ENCODE results near the gene NTF3.

NTF3 gene

GRCh38 chr12:5489760-5490406, 58.0 kb downstream of the NTF3 start:
- no peak for DNase-seq

GRCh38 chr12:5492562-5492961, 60.7 kb downstream of the NTF3 start:
- no peak for DNase-seq

- no peak for DNase-seq
These were observed 61.1 kb downstream of the NTF3 start for GRCh38 chr12:5493018-5493417.

GRCh38 chr12:5494343-5494742, 62.4 kb downstream of the NTF3 start:
- DNase-seq, result no peak

GRCh38 chr12:5497329-5498053, 65.6 kb downstream of the NTF3 start:
- DNase-seq, result no peak

- no peak for DNase-seq
These were observed 66.2 kb downstream of the NTF3 start for GRCh38 chr12:5498076-5498475.

- DNase-seq, result no peak
These were observed 66.9 kb downstream of the NTF3 start for GRCh38 chr12:5498806-5499205.

- no peak for DNase-seq
These were observed 67.8 kb downstream of the NTF3 start for GRCh38 chr12:5499566-5500330.

GRCh38 chr12:5500331-5500659, 68.4 kb downstream of the NTF3 start:
- DNase-seq, result no peak

- peak; percentile 47 for DNase-seq
These were observed 71.9 kb downstream of the NTF3 start for GRCh38 chr12:5503774-5504173.

- no peak for DNase-seq
These were observed 73.2 kb downstream of the NTF3 start for GRCh38 chr12:5505116-5505515.

- DNase-seq, result no peak
These were observed 73.8 kb downstream of the NTF3 start for GRCh38 chr12:5505751-5506150.

- DNase-seq, result no peak
These were observed 74.4 kb downstream of the NTF3 start for GRCh38 chr12:5506295-5506694.

- no peak for DNase-seq
These were observed 74.9 kb downstream of the NTF3 start for GRCh38 chr12:5506821-5507231.

- no peak for DNase-seq
These were observed 75.6 kb downstream of the NTF3 start for GRCh38 chr12:5507401-5507935.

- no peak for DNase-seq
These were observed 76.0 kb downstream of the NTF3 start for GRCh38 chr12:5507944-5508343.

GRCh38 chr12:5509102-5509501, 77.2 kb downstream of the NTF3 start:
- no peak for DNase-seq

- DNase-seq, result no peak
These were observed 77.6 kb downstream of the NTF3 start for GRCh38 chr12:5509557-5509956.

- no peak for DNase-seq
These were observed 78.4 kb downstream of the NTF3 start for GRCh38 chr12:5510251-5510805.

- DNase-seq, result no peak
These were observed 79.3 kb downstream of the NTF3 start for GRCh38 chr12:5511256-5511643.

GRCh38 chr12:5511644-5512600, 80.0 kb downstream of the NTF3 start:
- no peak for DNase-seq

GRCh38 chr12:5512601-5512970, 80.7 kb downstream of the NTF3 start:
- DNase-seq, result no peak
